Activated naive CD8-positive, alpha-beta T cell treated with anti-CD3 and anti-CD28 coated beads, Interleukin-2, amount 50 U/mL, for 24 hours (primary cell): ENCODE data around the gene SNRPA.
A peak's percentile ranks its signal among the peaks of the same experiment; 100 is the strongest.
"Not testable (repeated sequence)": the region's sequence is repeated elsewhere in the genome, so short reads cannot be mapped to it uniquely, and the experiment has no call there.

ENCODE experiments used
- ATAC-seq: fragments of 150-1000 bp; cut with Tn5 transposase; one replicate; pipeline ENCODE4 v1.10.0; 2021
- DNase-seq: peaks from one replicate; pipeline ENCODE4 v3.0.0; 2021
- H3K27ac Mint-ChIP-seq: one replicate; pipeline ENCODE4 v1.8.0; 2021; ENCODE audit warnings: mild to moderate bottlenecking, mixed read lengths
- H3K27me3 Mint-ChIP-seq: one replicate; pipeline ENCODE4 v1.8.0; 2021; ENCODE audit warnings: mixed read lengths
- H3K36me3 Mint-ChIP-seq: one replicate; pipeline ENCODE4 v1.8.0; 2021; ENCODE audit warnings: low read depth, mixed read lengths
- H3K4me1 Mint-ChIP-seq: one replicate; pipeline ENCODE4 v1.8.0; 2021; ENCODE audit warnings: mixed read lengths
- H3K4me3 Mint-ChIP-seq: one replicate; pipeline ENCODE4 v1.8.0; 2021; ENCODE audit warnings: mild to moderate bottlenecking, moderate library complexity, mixed read lengths
- H3K9me3 Mint-ChIP-seq: one replicate; pipeline ENCODE4 v1.8.0; 2021; ENCODE audit warnings: mixed read lengths

The SNRPA gene

DNA sequence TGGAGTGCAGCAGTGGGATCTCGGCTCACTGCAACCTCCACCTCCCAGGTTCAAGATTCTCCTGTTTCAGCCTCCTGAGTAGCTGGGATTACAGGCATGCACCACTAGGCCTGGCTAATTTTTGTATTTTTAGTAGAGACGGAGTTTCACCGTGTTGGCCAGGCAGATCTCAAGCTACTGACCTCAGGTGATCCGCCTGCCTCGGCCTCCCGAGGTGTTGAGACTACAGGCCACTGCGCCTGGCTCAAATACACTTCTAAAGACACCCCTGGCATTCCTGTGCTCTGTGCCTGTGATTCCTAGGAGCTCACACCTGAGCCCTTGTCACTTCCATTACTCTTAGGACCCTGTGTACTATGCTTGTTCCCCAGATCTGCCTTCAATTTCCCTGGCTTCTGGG lies 61.6 kb downstream of the SNRPA start:
- peaks cover 36% of the 10 kb centered on the region for H3K4me1 Mint-ChIP-seq
- not testable (repeated sequence) for H3K9me3 Mint-ChIP-seq, DNase-seq, H3K36me3 Mint-ChIP-seq, H3K27me3 Mint-ChIP-seq, ATAC-seq
- peak overlapping the region; percentile 31 for H3K27ac Mint-ChIP-seq
- H3K4me3 Mint-ChIP-seq, result peak overlapping the region; percentile 81

DNA sequence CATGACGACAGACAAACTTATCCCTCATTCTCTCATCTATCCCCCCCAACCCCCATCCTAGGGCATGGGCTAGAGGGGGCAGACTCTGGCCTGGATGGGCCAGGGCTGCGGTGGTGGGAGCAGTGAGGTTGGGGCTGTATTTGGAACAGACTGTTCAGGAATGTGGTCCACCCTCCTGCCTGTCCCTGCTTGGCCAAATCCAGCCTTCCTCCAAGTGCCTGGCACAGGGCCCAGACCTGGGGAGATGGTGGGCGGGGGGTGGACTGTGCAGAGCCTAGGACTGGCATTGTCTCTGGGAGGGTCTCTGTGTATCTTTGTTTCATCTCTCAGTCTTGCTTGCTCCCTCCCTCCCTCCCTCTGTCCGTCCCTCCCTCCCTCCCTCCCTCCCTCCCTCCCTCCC lies 62.2 kb downstream of the SNRPA start:
- Mint-ChIP-seq H3K27ac (no peak overlapping the region), H3K9me3 (no peaks in the 10 kb centered on the region), H3K36me3 (peaks cover 2% of the 10 kb centered on the region), H3K4me3 (no peak overlapping the region), H3K4me1 (peaks cover 33% of the 10 kb centered on the region), H3K27me3 (no peaks in the 10 kb centered on the region)
- DNase-seq (no peak), ATAC-seq (no peak)
